Liver (tissue), 9 donors: ENCODE results near the gene GAPDH. TPM values are rescaled to one million over a fixed set of nuclear protein-coding genes. Genes with fewer than 3 reads are reported as not detected.

Experiments used
- DNase-seq: peaks from one replicate; pipeline ENCODE4 v3.0.0-alpha.2; 2017; ENCODE audit warnings: low spot score
- H3K27ac ChIP-seq, 2 donors: one replicate each; pipeline ENCODE4 v1.7.0; 2013; ENCODE audit warnings: inconsistent platforms in 2 of 2, low read length in 2 of 2, control low read depth in 1 of 2, low read depth in 1 of 2, mild to moderate bottlenecking in 1 of 2
- H3K27me3 ChIP-seq, 4 donors: one replicate each; pipeline versions ENCODE4 v1.6.1 to v1.7.0; 2013; ENCODE audit warnings: low read length in 3 of 4, inconsistent platforms in 1 of 4, mild to moderate bottlenecking in 1 of 4, moderate library complexity in 1 of 4; ENCODE audit not compliant: control insufficient read depth in 4 of 4, insufficient read depth in 4 of 4
- H3K36me3 ChIP-seq, 4 donors: one replicate each; pipeline versions ENCODE4 v1.6.1 to v1.7.0; 2013; ENCODE audit warnings: low read length in 3 of 4, mild to moderate bottlenecking in 3 of 4, low read depth in 1 of 4, moderate library complexity in 1 of 4; ENCODE audit not compliant: control insufficient read depth in 4 of 4, insufficient read depth in 3 of 4
- H3K4me1 ChIP-seq, 4 donors: one replicate each; pipeline versions ENCODE4 v1.6.1 to v1.7.0; 2013; ENCODE audit warnings: low read length in 3 of 4, mild to moderate bottlenecking in 3 of 4, moderate library complexity in 1 of 4; ENCODE audit not compliant: control insufficient read depth in 4 of 4, insufficient read depth in 4 of 4
- H3K4me3 ChIP-seq, 3 donors: one replicate each; pipeline versions ENCODE4 v1.6.1 to v1.7.0; 2013; ENCODE audit warnings: low read length in 3 of 3, control low read depth in 1 of 3, low read depth in 1 of 3, mild to moderate bottlenecking in 1 of 3
- H3K9ac ChIP-seq, 2 donors: one replicate each; pipeline ENCODE4 v1.7.0; 2013; ENCODE audit warnings: low read length in 2 of 2, mild to moderate bottlenecking in 2 of 2, moderate library complexity in 2 of 2, control low read depth in 1 of 2, low read depth in 1 of 2
- H3K9me3 ChIP-seq, 4 donors: one replicate each; pipeline versions ENCODE4 v1.6.1 to v1.7.0; 2013; ENCODE audit warnings: low read length in 3 of 4; ENCODE audit not compliant: control insufficient read depth in 4 of 4
- EGR1 ChIP-seq, 2 donors: IDR thresholded peaks; 2 replicates each; pipeline ENCODE4 v1.6.1; 2016 to 2018; ENCODE audit warnings: antibody characterized with exemption in 2 of 2, low read depth in 2 of 2
- FOXA1 ChIP-seq: IDR thresholded peaks from 2 replicates; pipeline ENCODE4 v1.6.1; 2016; ENCODE audit warnings: antibody characterized with exemption
- FOXA2 ChIP-seq: IDR thresholded peaks from 2 replicates; pipeline ENCODE4 v1.6.1; 2016; ENCODE audit warnings: antibody characterized with exemption
- HNF4G ChIP-seq: IDR thresholded peaks from 2 replicates; pipeline ENCODE4 v1.6.1; 2016; ENCODE audit warnings: antibody characterized with exemption
- JUND ChIP-seq, 2 donors: IDR thresholded peaks; 2 replicates each; pipeline ENCODE4 v1.6.1; 2016; ENCODE audit warnings: antibody characterized with exemption in 2 of 2
- NR2F2 ChIP-seq: IDR thresholded peaks from 2 replicates; pipeline ENCODE4 v1.6.1; 2016; ENCODE audit warnings: antibody characterized with exemption
- RAD21 ChIP-seq, 2 donors: IDR thresholded peaks; 2 replicates each; pipeline ENCODE4 v1.6.1; 2016; ENCODE audit warnings: antibody characterized with exemption in 2 of 2, mild to moderate bottlenecking in 2 of 2
- RXRA ChIP-seq, 2 donors: IDR thresholded peaks; 2 replicates each; pipeline ENCODE4 v1.6.1; 2017 to 2018; ENCODE audit warnings: antibody characterized with exemption in 2 of 2, mild to moderate bottlenecking in 1 of 2
- SP1 ChIP-seq: IDR thresholded peaks from 2 replicates; pipeline ENCODE4 v1.6.1; 2018; ENCODE audit warnings: antibody characterized with exemption, mild to moderate bottlenecking
- WGBS: extraction: QIAGEN DNeasy Blood & Tissue Kit; methylation state at CpG from one replicate; pipeline ENCODE4 v1.1.7; 2013; 5-methylcytosine and 5-hydroxymethylcytosine counted together
- polyA plus RNA-seq, 2 donors: library from polyadenylated mRNA; stranded (reverse) in 1 of 2; unstranded in 1 of 2; fragments of 200-250 nt in 1 of 2; fragments of >200 nt in 1 of 2; fragmentation: Nextera tagmentation in 1 of 2; extraction: Ambion mirVana in 1 of 2; gene quantifications; one replicate each; pipeline versions ENCODE4 v1.2.1 to v1.2.3, GENCODE V29; 2013 to 2015
- total RNA-seq, 2 donors: library from RNA; depleted of rRNA; stranded (reverse); fragments of >200 nt; gene quantifications; one replicate each; pipeline ENCODE4 v1.2.3, GENCODE V29; 2014
- TF ChIP-seq, protein P1 (sequence below): IDR thresholded peaks from 2 replicates; pipeline ENCODE4 v1.6.1; 2016; ENCODE audit warnings: antibody characterized with exemption
- TF ChIP-seq, protein P2 (sequence below): IDR thresholded peaks from 2 replicates; pipeline ENCODE4 v1.6.1; 2016; ENCODE audit warnings: antibody characterized with exemption
- TF ChIP-seq, protein P3 (sequence below): fragments of 150-350 bp; IDR thresholded peaks from 2 replicates; pipeline ENCODE4 v1.5.1; 2017; ENCODE audit warnings: improper control_type of control experiment, low read depth, low read length; ENCODE audit not compliant: missing input control
- donor health status: healthy.
- donor health status: healthy.
- donor health status: healthy.
- donor health status: healthy.
- donor health status: healthy.

GAPDH gene
- total and polyA plus RNA-seq, 4 donors: 1,234 to 2,082 (median 1,344) TPM

DNA sequence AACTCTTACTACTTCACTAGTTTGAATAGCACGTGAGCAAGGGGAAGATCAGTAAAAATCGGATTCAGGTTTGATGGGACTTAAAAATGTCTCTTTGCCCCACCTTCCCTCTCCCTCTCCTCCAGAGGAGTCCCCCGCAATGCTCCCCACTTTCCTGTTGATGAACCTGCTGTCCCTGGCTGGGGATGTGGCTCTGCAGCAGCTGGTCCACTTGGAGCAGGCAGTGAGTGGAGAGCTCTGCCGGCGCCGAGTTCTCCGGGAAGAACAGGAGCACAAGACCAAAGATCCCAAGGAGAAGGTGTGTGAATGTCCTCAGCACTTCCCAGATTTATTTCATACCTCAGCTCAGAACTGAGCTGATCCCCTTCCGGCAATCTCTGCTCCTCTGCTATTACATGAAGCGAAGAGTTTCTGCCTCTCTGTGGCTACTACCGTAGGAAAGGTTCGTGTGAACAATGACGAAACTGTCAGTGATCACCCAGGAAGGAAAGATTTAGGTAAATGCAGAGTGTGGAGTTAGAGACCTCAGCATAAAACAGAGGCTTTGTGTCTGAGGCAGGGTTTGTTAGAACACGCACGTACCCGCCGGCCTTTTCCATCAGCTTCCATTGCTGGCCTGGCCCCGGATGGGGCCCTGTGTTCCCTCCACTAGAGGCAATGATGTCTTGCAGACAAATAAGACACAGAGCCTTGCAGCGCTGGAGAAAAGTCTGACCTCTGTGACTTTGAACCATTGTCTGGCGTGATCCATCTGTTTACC, 7.4 kb upstream of the GAPDH start:
- Histone ChIP-seq H3K9ac (no peak overlapping the region), H3K27me3 (no peaks in the 10 kb centered on the region), H3K27ac (no peak overlapping the region), H3K4me1 (peaks cover 0 to 4% (median 1%) of the 10 kb centered on the region in 4 donors), H3K9me3 (no peaks in the 10 kb centered on the region), H3K4me3 (no peak overlapping the region), H3K36me3 (peaks cover 27 to 79% (median 69%) of the 10 kb centered on the region in 4 donors)
- DNase-seq: no peak
- TF ChIP-seq NR2F2 (no peak), RXRA (IDR thresholded peaks at IDR 0.05) (no peak), EGR1 (IDR thresholded peaks at IDR 0.05; ENCODE audit: low read depth in 2 of 2) (no peak), HNF4G (no peak), FOXA2 (no peak), FOXA1 (no peak), JUND (IDR thresholded peaks at IDR 0.05) (no peak), SP1 (no peak), RAD21 (IDR thresholded peaks at IDR 0.05) (no peak)
- TF ChIP-seq, protein P1, sequence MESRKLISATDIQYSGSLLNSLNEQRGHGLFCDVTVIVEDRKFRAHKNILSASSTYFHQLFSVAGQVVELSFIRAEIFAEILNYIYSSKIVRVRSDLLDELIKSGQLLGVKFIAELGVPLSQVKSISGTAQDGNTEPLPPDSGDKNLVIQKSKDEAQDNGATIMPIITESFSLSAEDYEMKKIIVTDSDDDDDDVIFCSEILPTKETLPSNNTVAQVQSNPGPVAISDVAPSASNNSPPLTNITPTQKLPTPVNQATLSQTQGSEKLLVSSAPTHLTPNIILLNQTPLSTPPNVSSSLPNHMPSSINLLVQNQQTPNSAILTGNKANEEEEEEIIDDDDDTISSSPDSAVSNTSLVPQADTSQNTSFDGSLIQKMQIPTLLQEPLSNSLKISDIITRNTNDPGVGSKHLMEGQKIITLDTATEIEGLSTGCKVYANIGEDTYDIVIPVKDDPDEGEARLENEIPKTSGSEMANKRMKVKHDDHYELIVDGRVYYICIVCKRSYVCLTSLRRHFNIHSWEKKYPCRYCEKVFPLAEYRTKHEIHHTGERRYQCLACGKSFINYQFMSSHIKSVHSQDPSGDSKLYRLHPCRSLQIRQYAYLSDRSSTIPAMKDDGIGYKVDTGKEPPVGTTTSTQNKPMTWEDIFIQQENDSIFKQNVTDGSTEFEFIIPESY: no peak
- TF ChIP-seq, protein P2, sequence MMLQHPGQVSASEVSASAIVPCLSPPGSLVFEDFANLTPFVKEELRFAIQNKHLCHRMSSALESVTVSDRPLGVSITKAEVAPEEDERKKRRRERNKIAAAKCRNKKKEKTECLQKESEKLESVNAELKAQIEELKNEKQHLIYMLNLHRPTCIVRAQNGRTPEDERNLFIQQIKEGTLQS: no peak
- TF ChIP-seq, protein P3, sequence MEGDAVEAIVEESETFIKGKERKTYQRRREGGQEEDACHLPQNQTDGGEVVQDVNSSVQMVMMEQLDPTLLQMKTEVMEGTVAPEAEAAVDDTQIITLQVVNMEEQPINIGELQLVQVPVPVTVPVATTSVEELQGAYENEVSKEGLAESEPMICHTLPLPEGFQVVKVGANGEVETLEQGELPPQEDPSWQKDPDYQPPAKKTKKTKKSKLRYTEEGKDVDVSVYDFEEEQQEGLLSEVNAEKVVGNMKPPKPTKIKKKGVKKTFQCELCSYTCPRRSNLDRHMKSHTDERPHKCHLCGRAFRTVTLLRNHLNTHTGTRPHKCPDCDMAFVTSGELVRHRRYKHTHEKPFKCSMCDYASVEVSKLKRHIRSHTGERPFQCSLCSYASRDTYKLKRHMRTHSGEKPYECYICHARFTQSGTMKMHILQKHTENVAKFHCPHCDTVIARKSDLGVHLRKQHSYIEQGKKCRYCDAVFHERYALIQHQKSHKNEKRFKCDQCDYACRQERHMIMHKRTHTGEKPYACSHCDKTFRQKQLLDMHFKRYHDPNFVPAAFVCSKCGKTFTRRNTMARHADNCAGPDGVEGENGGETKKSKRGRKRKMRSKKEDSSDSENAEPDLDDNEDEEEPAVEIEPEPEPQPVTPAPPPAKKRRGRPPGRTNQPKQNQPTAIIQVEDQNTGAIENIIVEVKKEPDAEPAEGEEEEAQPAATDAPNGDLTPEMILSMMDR: no peak
- 96% methylated on average over 19 of the region's 19 CpGs for WGBS

DNA sequence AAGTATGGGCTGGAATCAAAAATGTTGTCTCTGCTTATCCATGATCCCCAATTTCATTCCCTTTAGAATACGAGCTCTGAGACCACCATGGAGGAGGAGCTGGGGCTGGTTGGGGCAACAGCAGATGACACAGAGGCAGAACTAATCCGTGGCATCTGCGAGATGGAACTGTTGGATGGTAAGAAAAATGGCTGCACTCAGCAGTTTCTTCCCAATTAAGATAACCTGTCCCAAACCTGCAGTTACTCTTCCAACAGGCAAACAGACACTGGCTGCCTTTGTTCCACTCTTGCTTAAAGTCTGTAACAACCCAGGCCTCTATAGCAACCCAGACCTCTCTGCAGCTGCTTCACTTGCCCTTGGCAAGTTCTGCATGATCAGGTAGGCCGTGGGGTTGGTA, 6.6 kb upstream of the GAPDH start:
- WGBS: 96% methylated on average over 4 of the region's 4 CpGs
- no peak overlapping the region for H3K4me3 ChIP-seq
- no peaks in the 10 kb centered on the region for H3K27me3 ChIP-seq
- no peak overlapping the region for H3K27ac ChIP-seq
- no peak overlapping the region for H3K9ac ChIP-seq
- peaks cover 22 to 72% (median 63%) of the 10 kb centered on the region in 4 donors for H3K36me3 ChIP-seq
- H3K9me3 ChIP-seq: no peaks in the 10 kb centered on the region
- H3K4me1 ChIP-seq: peaks cover 3 to 11% (median 7%) of the 10 kb centered on the region in 4 donors
- TF ChIP-seq, protein P2: no peak
- no peak for TF ChIP-seq EGR1 (IDR thresholded peaks at IDR 0.05; ENCODE audit: low read depth in 2 of 2)
- no peak for TF ChIP-seq NR2F2
- no peak for DNase-seq
